GM18861 (cell line): Measurements from ENCODE around the gene MED6.

Experiments
- ATAC-seq: cut with Tn5 transposase; IDR thresholded peaks from one replicate; pipeline ENCODE4 v1.9.1; 2021; ENCODE audit not compliant: unreplicated experiment

The MED6 gene

GRCh38 chr14:70601162-70601561 lies 707 bp upstream of the MED6 start:
- no peak for ATAC-seq

- no peak for ATAC-seq
These were observed 1.1 kb downstream of the MED6 start for GRCh38 chr14:70599345-70599744.

DNA sequence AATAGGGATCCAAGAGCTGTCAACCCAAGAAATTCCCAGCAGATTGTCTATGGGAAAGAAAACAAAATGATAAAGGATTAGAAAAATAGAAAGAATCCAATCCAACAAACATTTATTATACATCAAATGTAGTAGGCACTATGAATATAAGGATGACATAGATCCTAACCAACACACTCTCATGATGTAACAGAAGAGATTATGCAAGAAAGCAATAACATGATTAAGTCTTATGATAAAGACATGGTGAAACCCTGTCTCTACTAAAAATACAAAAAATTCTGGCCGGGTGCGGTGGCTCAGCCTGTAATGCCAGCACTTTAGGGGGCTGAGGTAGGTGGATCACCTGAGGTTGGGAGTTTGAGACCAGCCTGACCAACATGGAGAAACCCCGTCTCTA lies 2.7 kb downstream of the MED6 start:
- no peak for ATAC-seq

DNA sequence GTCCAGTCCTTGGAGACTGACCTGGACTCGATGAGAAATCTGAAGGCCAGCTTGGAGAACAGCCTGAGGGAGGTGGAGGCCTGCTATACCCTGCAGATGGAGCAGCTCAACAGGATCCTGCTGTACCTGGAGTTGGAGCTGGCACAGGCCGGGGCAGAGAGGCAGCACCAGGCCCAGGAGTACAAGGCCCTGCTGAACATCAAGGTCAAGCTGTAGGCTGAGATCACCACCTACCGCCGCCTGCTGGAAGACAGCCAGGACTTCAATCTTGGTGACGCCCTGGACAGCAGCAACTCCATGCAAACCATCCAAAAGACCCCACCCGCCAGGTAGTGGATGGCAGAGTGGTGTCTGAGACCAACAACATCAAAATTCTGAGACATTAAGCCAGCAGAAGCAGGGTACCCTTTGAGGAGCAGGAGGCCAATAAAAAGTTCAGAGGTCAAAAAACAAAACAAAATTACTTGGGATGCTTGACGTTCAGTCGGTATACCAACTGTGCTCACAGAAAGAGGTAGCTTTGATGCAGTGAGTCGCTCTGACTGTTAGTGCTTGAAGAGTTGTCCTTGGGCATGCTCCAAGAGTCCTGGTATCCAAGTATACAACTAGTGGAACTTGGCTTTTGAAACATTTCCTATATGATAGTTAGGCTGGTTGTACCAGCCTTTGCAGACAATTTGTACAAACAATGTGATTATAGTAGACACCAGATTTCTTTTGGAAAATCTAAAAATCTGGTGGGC lies 4.8 kb downstream of the MED6 start:
- ATAC-seq, result no peak

DNA sequence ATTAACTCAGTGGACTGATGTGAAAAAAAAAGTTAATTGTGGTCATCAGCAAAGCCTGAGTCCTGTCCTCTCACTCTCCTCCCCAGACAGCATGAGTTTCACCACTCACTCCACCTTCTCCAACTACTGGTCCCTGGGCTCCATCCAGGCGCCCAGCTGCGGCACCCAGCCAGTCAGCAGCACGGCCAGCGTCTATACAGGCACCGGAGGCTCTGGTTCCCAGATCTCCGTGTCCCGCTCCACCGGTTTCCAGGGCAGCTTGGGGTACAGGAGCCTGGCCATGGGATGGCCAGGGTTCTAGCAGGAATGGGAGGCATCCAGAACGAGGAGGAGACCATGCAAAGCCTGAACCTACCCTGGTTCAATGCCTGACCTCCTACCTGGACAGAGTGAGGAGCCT lies 6.0 kb downstream of the MED6 start:
- no peak for ATAC-seq

DNA sequence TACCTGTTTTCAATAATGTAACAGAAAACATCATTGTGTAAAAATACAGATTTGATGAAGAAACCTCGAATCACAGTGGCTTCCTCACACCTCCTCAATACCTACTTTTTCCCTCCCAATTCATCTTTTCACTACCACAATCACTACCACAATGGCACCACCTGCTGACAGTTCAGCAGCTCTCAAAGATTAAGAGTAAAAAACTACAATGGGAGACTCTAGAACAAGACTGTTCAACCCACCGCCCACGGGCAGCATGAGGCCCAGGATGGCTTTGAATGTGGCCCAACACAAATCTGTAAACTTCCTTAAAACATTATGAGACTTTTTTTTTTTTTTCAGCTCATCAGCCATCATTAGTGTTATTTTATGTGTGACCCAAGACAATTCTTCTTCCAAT lies 15.2 kb downstream of the MED6 start:
- ATAC-seq, result no peak

DNA sequence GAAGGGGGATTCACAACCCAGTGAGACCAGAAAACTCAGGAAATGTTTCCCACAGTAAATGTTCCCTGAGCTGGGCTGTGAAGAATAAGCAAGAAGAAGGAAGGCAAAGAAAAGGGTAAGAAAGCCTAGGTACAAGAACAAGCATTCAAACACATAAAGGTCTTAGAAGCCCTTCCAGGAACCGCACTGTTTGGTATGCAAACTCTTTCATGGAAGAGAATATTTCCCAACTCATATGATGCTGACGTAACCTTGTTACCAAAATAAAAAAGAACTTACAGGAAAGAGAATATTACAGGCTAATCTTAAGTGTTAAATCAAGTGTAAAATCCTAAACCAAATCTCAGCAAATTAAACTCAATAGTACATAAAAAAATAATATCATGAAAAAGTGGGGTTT lies 23.6 kb downstream of the MED6 start:
- no peak for ATAC-seq

DNA sequence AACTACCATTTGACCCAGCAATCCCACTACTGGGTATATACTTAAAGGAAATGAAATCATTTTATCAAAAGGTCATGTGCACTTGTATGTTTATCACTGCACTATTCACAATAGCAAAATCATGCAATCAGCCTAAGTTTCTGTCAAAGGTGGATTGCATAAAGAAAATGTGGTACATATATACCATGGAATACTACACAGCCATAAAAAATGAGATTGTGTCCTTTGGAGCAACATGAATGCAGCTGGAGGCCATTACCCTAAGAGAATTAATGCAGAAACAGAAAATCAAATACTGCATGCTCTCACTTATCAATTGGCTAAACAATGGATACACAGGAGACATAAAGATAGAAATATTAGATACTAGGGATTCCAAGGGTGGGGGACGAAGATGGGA lies 27.4 kb downstream of the MED6 start:
- no peak for ATAC-seq

DNA sequence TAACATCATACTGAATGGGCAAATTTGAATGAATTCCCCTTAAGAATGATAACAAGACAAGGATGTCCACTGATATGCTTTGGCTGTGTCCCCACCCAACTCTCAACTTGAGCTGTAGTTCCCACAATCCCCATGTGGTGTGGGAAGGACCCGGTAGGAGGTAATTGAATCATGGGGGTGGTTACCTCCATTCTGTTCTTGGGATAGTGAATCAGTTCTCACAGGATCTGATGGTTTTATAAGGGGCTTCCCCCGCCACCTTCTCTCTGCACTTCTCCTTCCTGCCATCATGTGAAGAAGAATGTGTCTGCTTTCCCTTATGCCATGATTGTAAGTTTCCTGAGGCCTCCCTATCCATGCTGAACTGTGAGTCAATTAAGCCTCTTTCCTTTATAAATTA lies 29.3 kb downstream of the MED6 start:
- ATAC-seq, result no peak

GRCh38 chr14:70567791-70568190 lies 32.7 kb downstream of the MED6 start:
- ATAC-seq, result no peak

DNA sequence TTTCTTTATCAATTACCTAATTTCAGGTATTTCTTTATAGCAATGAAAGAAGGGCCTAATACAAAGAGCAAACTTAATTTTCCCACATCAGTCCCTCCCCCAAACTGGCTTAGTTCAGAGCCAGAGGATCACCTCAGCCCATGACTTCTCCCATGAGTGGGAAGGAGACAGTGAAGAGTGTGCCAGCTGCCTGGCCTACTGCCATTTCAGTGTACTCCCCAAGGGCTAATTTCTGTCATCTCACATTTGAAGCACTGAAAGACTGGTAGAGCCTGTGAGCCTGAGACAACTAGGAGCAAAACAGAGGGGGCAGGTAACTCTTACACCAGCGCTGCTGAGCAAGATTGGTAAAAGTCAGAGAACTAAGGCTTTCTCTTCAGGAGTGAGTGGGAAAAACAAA lies 36.6 kb downstream of the MED6 start:
- ATAC-seq, result no peak

DNA sequence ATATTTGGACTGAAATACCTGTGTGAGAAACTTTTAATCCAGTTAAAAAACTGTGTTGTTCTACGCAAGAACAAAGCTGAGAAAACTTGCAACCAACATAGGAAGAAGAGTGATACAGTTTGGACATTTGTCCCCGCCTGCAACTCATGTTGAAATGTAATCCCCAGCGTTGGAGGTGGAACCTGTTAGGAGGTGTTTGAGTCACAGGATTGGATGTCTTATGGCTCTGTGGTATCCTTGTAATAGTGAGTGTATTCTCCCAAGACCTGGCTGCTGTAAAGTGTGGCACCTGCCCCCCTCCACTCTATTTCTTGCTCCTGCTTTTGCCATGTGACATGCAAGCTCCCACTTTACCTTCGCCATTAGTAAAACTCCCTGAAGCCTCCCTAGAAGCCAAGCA lies 37.0 kb downstream of the MED6 start:
- ATAC-seq, result no peak

- no peak for ATAC-seq
These were observed 42.1 kb downstream of the MED6 start for GRCh38 chr14:70558356-70558755.

DNA sequence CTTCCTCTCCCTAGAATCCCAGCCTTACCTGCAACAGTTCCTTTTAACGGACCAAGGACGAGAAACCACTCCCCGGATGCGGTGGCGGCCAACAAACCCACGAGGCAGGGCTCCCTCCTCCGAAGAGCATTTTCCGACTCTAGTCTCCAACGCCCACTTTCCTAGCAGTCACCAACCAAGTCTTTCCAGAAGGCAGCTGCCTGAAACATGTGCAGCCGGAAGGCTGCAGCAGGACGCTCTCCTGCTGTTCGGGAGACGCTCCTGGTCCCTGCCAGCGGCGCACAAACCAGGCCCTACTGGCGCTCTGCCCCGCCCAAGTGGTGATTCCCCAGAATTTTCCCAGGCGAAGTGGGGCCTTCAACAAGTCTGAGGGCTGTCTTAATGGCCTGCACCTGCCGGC lies 44.6 kb downstream of the MED6 start:
- no peak for ATAC-seq

DNA sequence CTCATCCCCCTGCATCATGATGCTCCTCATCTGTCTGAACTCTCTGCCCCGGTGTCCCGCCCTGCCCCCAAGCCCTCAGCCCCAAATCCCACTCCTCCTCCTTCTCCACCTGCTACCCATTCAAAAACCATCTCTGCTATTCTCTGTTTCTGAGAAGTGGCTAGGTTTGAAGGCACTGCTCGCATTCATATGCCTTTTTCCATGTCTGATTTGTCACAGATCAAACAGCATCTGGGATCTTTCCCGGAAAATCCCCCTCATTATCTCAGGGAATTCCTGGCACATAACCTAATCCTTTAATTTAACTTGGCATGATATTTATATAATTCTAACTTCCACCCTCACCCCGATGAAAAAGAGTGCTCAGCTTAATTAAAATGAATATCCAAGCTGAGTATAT lies 62.4 kb downstream of the MED6 start:
- no peak for ATAC-seq

DNA sequence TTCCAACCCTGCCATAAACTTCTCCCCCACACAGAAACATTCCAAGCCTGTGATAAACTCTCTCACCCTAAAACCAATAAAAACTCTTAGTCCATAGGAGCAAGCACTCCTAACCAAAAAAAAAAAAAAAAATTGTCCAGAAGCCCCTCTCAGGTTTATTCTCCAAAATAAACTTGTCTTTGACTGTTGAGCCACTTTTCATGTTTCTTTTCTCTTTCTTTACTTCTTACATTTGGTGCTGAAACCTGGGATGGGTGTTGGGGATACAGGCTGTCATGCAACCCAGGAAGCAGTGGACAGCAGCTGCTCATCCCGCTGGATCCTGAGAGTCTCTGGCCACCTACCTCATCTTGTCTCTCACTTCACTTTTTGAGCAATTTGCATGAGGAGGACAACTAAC lies 63.6 kb downstream of the MED6 start:
- ATAC-seq, result no peak

GRCh38 chr14:70534904-70535303 lies 65.6 kb downstream of the MED6 start, which contains the start of gene ADAM20:
Gene ADAM20 (minus strand): TSS chr14:70535004. CDS start chr14:70524757, 10,247 bp downstream.
- ATAC-seq, result no peak
